K562 (cell line): Measurements from ENCODE around the gene IGF2BP3. TPM values are rescaled to one million over a fixed set of nuclear protein-coding genes. Genes with fewer than 3 reads are reported as not detected.

Experiments
- ATAC-seq: fragments of 200-7000 bp; cut with Tn5 transposase; 3 replicates; pipeline ENCODE4 v1.9.1; 2020; ENCODE audit warnings: moderate library complexity
- BruUV-seq: library from RNA; stranded (reverse); fragments of 400-500 nt; replicated peaks from 2 replicates; lab custom pipeline; 2021; lab: Mats Ljungman, UMichigan
- CTCF ChIA-PET: fragments of 300-600 bp; formaldehyde crosslinking; extraction: SDS; loops from one replicate; lab custom pipeline; 2021; ENCODE audit warnings: low intra/inter-chr PET ratio; lab: Yijun Ruan, JAX
- POLR2A ChIA-PET: fragments of 300-600, 350-650 bp; sonication (Branson Sonifier 250); formaldehyde crosslinking; extraction: SDS; loops from one replicate; lab custom pipeline; 2021; ENCODE audit warnings: antibody characterized with exemption, inconsistent platforms; lab: Yijun Ruan, JAX
- DNase-seq, 4 experiments: peaks; one replicate each; pipeline versions ENCODE4 v3.0.0 to v3.0.0-alpha.2; 2011 to 2018; ENCODE audit warnings: low spot score in 3 of 4, mixed read lengths in 3 of 4; ENCODE audit errors: extremely low read depth in 1 of 4
- FAIRE-seq: peaks from 2 replicates; lab custom pipeline; 2011; peaks lifted over from hg19 to GRCh38; lab: Jason Lieb, UNC
- H2AFZ ChIP-seq: 2 replicates; pipeline ENCODE4 v1.6.0; 2011; ENCODE audit warnings: low read depth, low read length, control low read depth, inconsistent platforms
- H3K27ac ChIP-seq: fragments of 200-600 bp; 3 replicates; pipeline ENCODE4 v1.8.0; 2011; ENCODE audit warnings: low read depth, mild to moderate bottlenecking, control low read depth, inconsistent platforms, low read length, moderate library complexity, mixed read lengths; ENCODE audit errors: extremely low read depth
- H3K27me3 ChIP-seq, 2 experiments: fragments of 300-600 bp in 1 of 2; 2 replicates in 1 of 2; 3 replicates in 1 of 2; pipeline versions ENCODE4 v1.6.0 to v1.8.0; 2011; ENCODE audit warnings: inconsistent platforms in 2 of 2, low read length in 2 of 2, mild to moderate bottlenecking in 1 of 2, mixed read lengths in 1 of 2, moderate library complexity in 1 of 2; ENCODE audit not compliant: control insufficient read depth in 2 of 2, insufficient read depth in 2 of 2
- H3K36me3 ChIP-seq: fragments of 300-600 bp; 3 replicates; pipeline ENCODE4 v1.8.0; 2011; ENCODE audit warnings: mild to moderate bottlenecking, low read length, inconsistent platforms; ENCODE audit not compliant: control insufficient read depth, insufficient read depth
- H3K4me1 ChIP-seq, 2 experiments: fragments of 200-600 bp in 1 of 2; replicated peaks in 1 of 2; 2 replicates in 1 of 2; 3 replicates in 1 of 2; pipeline versions ENCODE4 v1.5.1 to v1.8.0; 2011; ENCODE audit warnings: inconsistent platforms in 2 of 2, low read length in 2 of 2, mild to moderate bottlenecking in 1 of 2, mixed read lengths in 1 of 2, moderate library complexity in 1 of 2; ENCODE audit not compliant: control insufficient read depth in 2 of 2, insufficient read depth in 2 of 2
- H3K4me2 ChIP-seq: 2 replicates; pipeline ENCODE4 v1.6.1; 2011; ENCODE audit warnings: low read length, control low read depth, inconsistent platforms, mixed read lengths; ENCODE audit not compliant: insufficient read depth
- H3K4me3 ChIP-seq: fragments of 200-600 bp; sonication (generic), shearing (Covaris generic); 2 replicates; pipeline ENCODE4 v1.5.1; 2016; ENCODE audit warnings: control low read depth, inconsistent platforms
- H3K79me2 ChIP-seq: fragments of 200-600 bp; 3 replicates; pipeline ENCODE4 v1.8.0; 2011; ENCODE audit warnings: low read length, inconsistent platforms; ENCODE audit not compliant: control insufficient read depth, insufficient read depth
- H3K9ac ChIP-seq, 2 experiments: 2 replicates each; pipeline versions ENCODE4 v1.6.0 to v1.6.1; 2011; ENCODE audit warnings: low read depth in 2 of 2, low read length in 2 of 2, control low read depth in 1 of 2, inconsistent platforms in 1 of 2, mild to moderate bottlenecking in 1 of 2, mixed read lengths in 1 of 2; ENCODE audit not compliant: insufficient read depth in 1 of 2
- H3K9me1 ChIP-seq: one replicate; pipeline ENCODE4 v1.6.0; 2011; ENCODE audit warnings: inconsistent platforms, mild to moderate bottlenecking, low read length, moderate library complexity; ENCODE audit not compliant: control insufficient read depth, insufficient read depth
- H3K9me3 ChIP-seq: replicated peaks from 2 replicates; pipeline ENCODE4 v1.5.1; 2011; ENCODE audit warnings: low read depth, low read length, inconsistent platforms; ENCODE audit not compliant: control insufficient read depth, insufficient read depth
- H4K20me1 ChIP-seq: replicated peaks from 2 replicates; pipeline ENCODE4 v1.6.1; 2011; ENCODE audit warnings: low read length, inconsistent platforms, mixed read lengths; ENCODE audit not compliant: control insufficient read depth, insufficient read depth
- CHD1 ChIP-seq: fragments of 200-600 bp; sonication (generic); IDR thresholded peaks from one replicate; pipeline ENCODE4 v1.6.1; 2012; ENCODE audit warnings: mild to moderate bottlenecking, moderate library complexity, low read length, inconsistent platforms
- EP400 ChIP-seq: fragments of 450-650 bp; IDR thresholded peaks from 2 replicates; pipeline ENCODE4 v1.6.1; 2017; ENCODE audit warnings: antibody characterized with exemption, mild to moderate bottlenecking, moderate library complexity
- ESRRA ChIP-seq: fragments of 450-650 bp; IDR thresholded peaks from 2 replicates; pipeline ENCODE4 v1.6.1; 2014; ENCODE audit warnings: low read depth, mild to moderate bottlenecking, moderate library complexity, borderline replicate concordance
- HLTF ChIP-seq: fragments of 450-650 bp; IDR thresholded peaks from 2 replicates; pipeline ENCODE4 v1.6.1; 2016
- NFIX ChIP-seq: fragments of 250-450 bp; sonication (Bioruptor Pico); IDR thresholded peaks from 2 replicates; pipeline ENCODE4 v1.4.0; 2020; ENCODE audit warnings: low read depth, mild to moderate bottlenecking, moderate library complexity
- PHB2 ChIP-seq: fragments of 450-650 bp; IDR thresholded peaks from 2 replicates; pipeline ENCODE4 v1.6.1; 2017; ENCODE audit warnings: low read depth
- POLR2A ChIP-seq: fragments of 450-650 bp; conservative IDR thresholded peaks from 2 replicates; pipeline ENCODE4 v1.6.1; 2016
- POLR2H ChIP-seq: IDR thresholded peaks from 2 replicates; pipeline ENCODE4 v1.6.1; 2016; ENCODE audit warnings: missing genetic modification characterization, low read depth, mild to moderate bottlenecking, control low read depth, missing compliant biosample characterization, moderate library complexity
- RAD51 ChIP-seq: fragments of 450-650 bp; IDR thresholded peaks from 2 replicates; pipeline ENCODE4 v1.7.1; 2016; ENCODE audit warnings: low read depth, mild to moderate bottlenecking, borderline replicate concordance
- RBBP5 ChIP-seq: fragments of 200-600 bp; sonication (generic); IDR thresholded peaks from 2 replicates; pipeline ENCODE4 v1.6.1; 2012; ENCODE audit warnings: borderline replicate concordance, mild to moderate bottlenecking, low read length, control low read depth, inconsistent platforms; ENCODE audit not compliant: insufficient read depth, poor library complexity, severe bottlenecking
- RFX5 ChIP-seq: IDR thresholded peaks from 2 replicates; pipeline ENCODE4 v1.6.1; 2011; ENCODE audit warnings: low read depth, mild to moderate bottlenecking, improper control_type of control experiment, low read length
- SUPT5H ChIP-seq: fragments of 450-650 bp; IDR thresholded peaks from 2 replicates; pipeline ENCODE4 v1.6.1; 2016
- TFAM ChIP-seq: fragments of 250-450 bp; sonication (Bioruptor Pico); conservative IDR thresholded peaks from 2 replicates; pipeline ENCODE4 v1.5.0; 2021; ENCODE audit warnings: mild to moderate bottlenecking, moderate library complexity
- U2AF2 ChIP-seq: fragments of 200-400 bp; formaldehyde crosslinking; optimal IDR thresholded peaks from 2 replicates; pipeline ENCODE3; 2017; ENCODE audit warnings: low read depth, mild to moderate bottlenecking, low read length
- ZBTB5 ChIP-seq: fragments of 450-650 bp; IDR thresholded peaks from 2 replicates; pipeline ENCODE4 v1.6.1; 2017; ENCODE audit warnings: antibody characterized with exemption
- ZFP1 ChIP-seq: fragments of 450-650 bp; formaldehyde crosslinking; IDR thresholded peaks from 2 replicates; pipeline ENCODE4 v1.4.0; 2020; ENCODE audit warnings: mild to moderate bottlenecking, mixed read lengths
- ZNF232 ChIP-seq: sonication (generic); formaldehyde crosslinking; IDR thresholded peaks from 2 replicates; pipeline ENCODE4 v1.8.0; 2022; ENCODE audit warnings: mild to moderate bottlenecking, missing genetic modification reagents
- ZNF263 ChIP-seq: sonication (generic); formaldehyde crosslinking; IDR thresholded peaks from 2 replicates; pipeline ENCODE4 v1.8.0; 2022; ENCODE audit warnings: mild to moderate bottlenecking, missing genetic modification reagents, borderline replicate concordance
- ZNF444 ChIP-seq: fragments of 250-450 bp; sonication (Bioruptor Pico); IDR thresholded peaks from 2 replicates; pipeline ENCODE4 v1.4.0; 2020; ENCODE audit warnings: mild to moderate bottlenecking, moderate library complexity
- in situ Hi-C: fragments of 300-500 bp; cut with MboI; formaldehyde crosslinking; loops from 4 replicates; pipeline ENCODE4 v1.15.0; 2018; ENCODE audit warnings: inconsistent platforms, mixed read lengths
- intact Hi-C: fragments of 100-400 bp; cut with micrococcal nuclease; formaldehyde crosslinking; loops from 2 replicates; pipeline ENCODE4 v1.14.2; 2022
- polyA plus RNA-seq, 8 experiments: library from polyadenylated mRNA; depleted of rRNA in 4 of 8; stranded (reverse) in 5 of 8; unstranded in 3 of 8; fragments of >200 nt; fragmentation: Nextera tagmentation in 2 of 8; fragmentation: Illumina TruSeq in 1 of 8; extraction: Ambion mirVana in 2 of 8; extraction: Trizol in 1 of 8; gene quantifications; 2 replicates each; pipeline versions ENCODE4 v1.2.1 to v1.2.3, GENCODE V29; 2011 to 2014; ENCODE audit warnings: inconsistent platforms in 1 of 8, missing spikeins in 1 of 8
- total RNA-seq, 7 experiments: library from RNA; depleted of rRNA in 6 of 7; stranded (reverse); fragments of >200 nt in 6 of 7; fragmentation: Illumina TruSeq in 2 of 7; extraction: Trizol in 2 of 7; gene quantifications; 2 replicates each; pipeline versions ENCODE4 v1.2.1 to v1.2.3, GENCODE V29; 2011 to 2021; ENCODE audit warnings: low replicate concordance in 1 of 7
- TF ChIP-seq, protein P1 (sequence below): sonication (generic); formaldehyde crosslinking; IDR thresholded peaks from 2 replicates; pipeline ENCODE4 v1.8.0; 2022; ENCODE audit warnings: mild to moderate bottlenecking, missing genetic modification reagents, borderline replicate concordance

The IGF2BP3 gene
- total and polyA plus RNA-seq, 9 of the 15 experiments (the other 6 are each of a cell fraction or from before 2014, with no cell fraction given) = 8.4 to 88.1 (median 61.2) TPM

DNA sequence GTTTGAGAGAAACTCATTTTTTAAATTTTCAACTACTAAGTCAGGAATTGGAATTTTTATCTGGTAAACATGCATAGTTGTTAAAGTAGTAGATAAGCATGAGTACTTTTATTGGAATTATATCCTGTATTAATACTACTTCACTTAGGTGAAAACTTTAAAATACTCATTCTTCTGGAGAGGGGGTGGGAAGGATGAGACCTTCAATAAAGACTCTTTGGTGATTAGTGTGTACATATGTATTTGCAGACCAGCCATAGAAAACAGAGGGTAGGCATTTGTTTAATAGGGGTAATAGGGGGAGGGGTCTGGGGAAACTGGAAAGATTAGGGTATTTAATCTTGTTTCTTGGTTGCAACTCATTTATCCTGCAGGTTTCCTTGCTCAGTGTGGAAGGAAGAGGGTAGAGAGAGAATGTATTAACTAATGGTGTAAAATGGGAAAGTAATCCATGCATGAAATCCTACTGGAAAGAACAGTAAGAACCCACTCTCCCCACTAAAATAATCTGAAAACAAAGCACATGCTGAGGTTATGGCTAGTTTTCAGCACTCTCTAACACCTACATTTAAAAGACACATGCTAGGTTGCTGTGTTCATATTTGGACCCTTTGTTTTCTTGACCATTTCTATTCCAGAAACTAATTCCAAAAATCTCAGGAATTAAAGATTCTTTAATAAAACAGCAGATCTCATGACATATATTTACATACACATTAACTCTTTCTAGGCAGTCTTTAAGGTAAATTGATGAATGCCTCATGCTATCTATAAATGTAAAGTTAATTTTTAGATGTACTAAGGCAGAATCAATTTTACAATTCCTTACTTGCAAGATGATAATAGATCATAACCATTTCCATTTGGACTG, 6.2 kb upstream of the IGF2BP3 start:
- H3K9ac ChIP-seq = peak overlapping the region in 1 of 2 experiments; percentile 98; a peak in 3 of 4 replicates
- no peak overlapping the region for H2AFZ ChIP-seq
- 0 out of 3 replicates have a peak, but pooled peaks cover 2% of the 10 kb centered on the region for H3K36me3 ChIP-seq
- H3K4me3 ChIP-seq = peak overlapping the region; percentile 66
- peak; percentile 0; the same call in 1 of the 3 replicates for ATAC-seq
- no TSS peak for BruUV-seq
- ChIA-PET CTCF (interaction anchor here (0.5 kb wide), 1 partner anchor 31 kb away, joined by 3 read pairs; no protein-coding TSS in a partner anchor), POLR2A (interaction anchor here (0.6 to 0.9 kb wide), 3 partner anchors 13 to 121 kb away, joined by 3 read pairs; partner anchors contain the start of gene CCDC126)
- FAIRE-seq = no peak
- H3K27me3 ChIP-seq = no peaks in the 10 kb centered on the region
- intact Hi-C loops = no loop called here
- peaks cover 72% of the 10 kb centered on the region for H3K79me2 ChIP-seq
- H3K9me1 ChIP-seq = no peaks in the 10 kb centered on the region
- H3K4me2 ChIP-seq = peak overlapping the region; percentile 73
- H4K20me1 ChIP-seq = no peaks in the 10 kb centered on the region
- peak in 2 of 4 experiments; percentile 16 to 34 for DNase-seq
- H3K27ac ChIP-seq = peak overlapping the region; percentile 93
- peaks cover 2 to 9% of the 10 kb centered on the region in 2 experiments; a peak in 2 of 5 replicates for H3K4me1 ChIP-seq
- no peaks in the 10 kb centered on the region for H3K9me3 ChIP-seq
- in situ Hi-C loops = no loop called here
- TF ChIP-seq CHD1 (no peak), PHB2 (no peak), U2AF2 (no peak), RBBP5 (no peak), ZNF444 (CRISPR knock-in tag) (no peak), POLR2H (tag) (no peak), POLR2A (peak; percentile 68), TFAM (CRISPR knock-in tag) (no peak), ESRRA (no peak), HLTF (no peak), RFX5 (no peak), SUPT5H (peak; percentile 35), RAD51 (no peak), ZFP1 (CRISPR knock-in tag) (no peak), NFIX (CRISPR knock-in tag) (no peak), ZNF263 (CRISPR knock-in tag) (no peak), ZBTB5 (no peak), EP400 (0 out of 2 replicates have a peak, but pooled peaks have one; percentile 14), ZNF232 (CRISPR knock-in tag) (no peak)
- TF ChIP-seq, protein P1, sequence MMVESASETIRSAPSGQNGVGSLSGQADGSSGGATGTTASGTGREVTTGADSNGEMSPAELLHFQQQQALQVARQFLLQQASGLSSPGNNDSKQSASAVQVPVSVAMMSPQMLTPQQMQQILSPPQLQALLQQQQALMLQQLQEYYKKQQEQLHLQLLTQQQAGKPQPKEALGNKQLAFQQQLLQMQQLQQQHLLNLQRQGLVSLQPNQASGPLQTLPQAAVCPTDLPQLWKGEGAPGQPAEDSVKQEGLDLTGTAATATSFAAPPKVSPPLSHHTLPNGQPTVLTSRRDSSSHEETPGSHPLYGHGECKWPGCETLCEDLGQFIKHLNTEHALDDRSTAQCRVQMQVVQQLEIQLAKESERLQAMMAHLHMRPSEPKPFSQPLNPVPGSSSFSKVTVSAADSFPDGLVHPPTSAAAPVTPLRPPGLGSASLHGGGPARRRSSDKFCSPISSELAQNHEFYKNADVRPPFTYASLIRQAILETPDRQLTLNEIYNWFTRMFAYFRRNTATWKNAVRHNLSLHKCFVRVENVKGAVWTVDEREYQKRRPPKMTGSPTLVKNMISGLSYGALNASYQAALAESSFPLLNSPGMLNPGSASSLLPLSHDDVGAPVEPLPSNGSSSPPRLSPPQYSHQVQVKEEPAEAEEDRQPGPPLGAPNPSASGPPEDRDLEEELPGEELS (CRISPR knock-in tag) = no peak
